Activated CD4-positive, alpha-beta T cell treated with anti-CD3 and anti-CD28 coated beads, Interleukin-2, amount 50 U/mL, for 48 hours (primary cell): ENCODE results near the gene TEDC2.

Experiments
- DNase-seq, 2 experiments: peaks; one replicate each; pipeline ENCODE4 v3.0.0-alpha.2; 2020

TEDC2 gene

GRCh38 chr16:2497695-2498484, 38.0 kb downstream of the TEDC2 start:
- no peak for DNase-seq

GRCh38 chr16:2498531-2499253, 38.8 kb downstream of the TEDC2 start:
- DNase-seq: no peak

- DNase-seq: no peak
These were observed 39.5 kb downstream of the TEDC2 start for GRCh38 chr16:2499454-2499853.

- DNase-seq: no peak
These were observed 40.1 kb downstream of the TEDC2 start for GRCh38 chr16:2499890-2500429.

- DNase-seq: no peak
These were observed 40.6 kb downstream of the TEDC2 start for GRCh38 chr16:2500430-2500917.

- peak; percentile 84 to 85 for DNase-seq
These were observed 41.2 kb downstream of the TEDC2 start for GRCh38 chr16:2500918-2501750.

GRCh38 chr16:2501946-2502895, 42.3 kb downstream of the TEDC2 start:
- no peak for DNase-seq

- no peak for DNase-seq
These were observed 45.8 kb downstream of the TEDC2 start for GRCh38 chr16:2505695-2506094.

GRCh38 chr16:2507052-2507659, 47.2 kb downstream of the TEDC2 start:
- no peak for DNase-seq

- DNase-seq: no peak
These were observed 47.8 kb downstream of the TEDC2 start for GRCh38 chr16:2507665-2508064.

- DNase-seq: no peak
These were observed 49.0 kb downstream of the TEDC2 start for GRCh38 chr16:2508722-2509400.

- DNase-seq: no peak
These were observed 51.4 kb downstream of the TEDC2 start for GRCh38 chr16:2511128-2511800.

GRCh38 chr16:2511996-2512734, 52.3 kb downstream of the TEDC2 start:
- DNase-seq: no peak

GRCh38 chr16:2512735-2513404, 53.0 kb downstream of the TEDC2 start:
- peak in 1 of 2 experiments; percentile 18 for DNase-seq

GRCh38 chr16:2513405-2514332, 53.8 kb downstream of the TEDC2 start, which contains the start of gene ATP6V0C:
Gene ATP6V0C (plus strand): TSS chr16:2513952. CDS start chr16:2514104, 152 bp downstream.
- peak; percentile 89 to 92 for DNase-seq
